Muscle layer of duodenum (tissue), 2 donors: ENCODE measurements around the gene MAFG.

Experiments
- H3K27ac ChIP-seq: one replicate; pipeline ENCODE4 v1.7.0; 2013; ENCODE audit warnings: mild to moderate bottlenecking, low read length
- H3K27me3 ChIP-seq: one replicate; pipeline ENCODE4 v1.7.0; 2013; ENCODE audit warnings: low read depth, mild to moderate bottlenecking, control low read depth, low read length
- H3K36me3 ChIP-seq, 2 donors: one replicate each; pipeline ENCODE4 v1.7.0; 2013; ENCODE audit warnings: low read length in 2 of 2, control low read depth in 1 of 2, mild to moderate bottlenecking in 1 of 2; ENCODE audit not compliant: insufficient read depth in 2 of 2, control insufficient read depth in 1 of 2
- H3K4me1 ChIP-seq, 2 donors: one replicate each; pipeline ENCODE4 v1.7.0; 2013; ENCODE audit warnings: low read length in 2 of 2, mild to moderate bottlenecking in 2 of 2, control low read depth in 1 of 2, moderate library complexity in 1 of 2; ENCODE audit not compliant: insufficient read depth in 2 of 2, control insufficient read depth in 1 of 2
- H3K4me3 ChIP-seq, 2 donors: one replicate each; pipeline ENCODE4 v1.7.0; 2013; ENCODE audit warnings: low read length in 2 of 2, low read depth in 1 of 2, mild to moderate bottlenecking in 1 of 2
- H3K9me3 ChIP-seq, 2 donors: one replicate each; pipeline ENCODE4 v1.7.0; 2013; ENCODE audit warnings: low read length in 2 of 2, control low read depth in 1 of 2, mild to moderate bottlenecking in 1 of 2; ENCODE audit not compliant: control insufficient read depth in 1 of 2
- donor health status: healthy.

MAFG gene

DNA sequence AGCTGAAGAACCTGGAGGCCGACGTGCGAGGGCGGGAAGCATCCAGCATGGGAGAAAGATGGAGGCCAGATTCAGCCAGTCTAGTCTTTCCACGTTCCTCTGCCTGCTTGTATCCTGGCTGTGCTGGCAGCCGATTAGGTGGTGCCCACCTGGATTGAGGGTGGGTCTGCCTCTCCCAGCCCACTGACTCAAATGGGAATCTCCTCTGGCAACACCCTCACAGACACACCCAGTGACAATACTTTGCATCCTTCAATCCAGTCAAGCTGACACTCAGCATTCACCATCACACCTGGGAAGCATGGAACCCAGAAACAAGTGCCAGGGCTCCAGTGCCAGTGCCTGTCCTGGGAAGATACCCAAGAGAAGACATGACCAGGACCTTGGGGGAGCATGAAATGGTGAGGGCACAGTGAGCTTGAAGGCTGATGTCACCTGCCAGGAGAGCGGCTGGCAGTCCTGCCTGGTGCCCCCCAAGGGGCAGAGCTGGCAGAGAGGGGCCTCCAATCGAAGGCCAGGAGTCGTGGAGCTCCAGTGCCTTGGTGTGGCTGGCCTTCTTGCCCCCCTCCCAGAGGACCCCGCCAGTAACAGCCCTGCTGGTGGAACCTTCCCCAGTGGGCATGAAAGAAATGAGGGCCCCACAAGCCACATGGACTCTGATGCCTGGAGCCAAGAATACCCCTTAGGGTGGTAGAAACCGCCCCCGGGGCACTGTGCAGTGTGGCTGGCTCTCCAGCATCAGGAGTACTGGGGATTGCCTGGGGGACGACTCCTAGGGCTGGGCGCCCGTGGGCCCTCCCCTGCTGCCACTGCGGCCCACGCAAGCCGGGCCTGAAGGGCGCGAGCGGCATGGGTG is 26.1 kb downstream of the MAFG start:
- peaks cover 19 to 37% of the 10 kb centered on the region in 2 donors for H3K36me3 ChIP-seq
- no peaks in the 10 kb centered on the region for H3K9me3 ChIP-seq
- peak overlapping the region in 1 of 2 donors; percentile 45 for H3K4me3 ChIP-seq
- peaks cover 6% of the 10 kb centered on the region for H3K27me3 ChIP-seq
- no peak overlapping the region for H3K27ac ChIP-seq
- H3K4me1 ChIP-seq = peaks cover 0 to 15% of the 10 kb centered on the region in 2 donors

GRCh38 chr17:81900181-81900820 is 27.2 kb downstream of the MAFG start:
- Histone ChIP-seq H3K27ac (no peak overlapping the region), H3K27me3 (peaks cover 6% of the 10 kb centered on the region), H3K9me3 (no peaks in the 10 kb centered on the region), H3K4me3 (no peak overlapping the region), H3K36me3 (peaks cover 16 to 43% of the 10 kb centered on the region in 2 donors), H3K4me1 (peaks cover 0 to 15% of the 10 kb centered on the region in 2 donors)

GRCh38 chr17:81899514-81900166 is 27.9 kb downstream of the MAFG start:
- Histone ChIP-seq H3K4me3 (no peak overlapping the region), H3K4me1 (peaks cover 0 to 15% of the 10 kb centered on the region in 2 donors), H3K27me3 (peaks cover 6% of the 10 kb centered on the region), H3K9me3 (no peaks in the 10 kb centered on the region), H3K27ac (no peak overlapping the region), H3K36me3 (peaks cover 16 to 47% of the 10 kb centered on the region in 2 donors)

GRCh38 chr17:81898885-81899284 is 28.6 kb downstream of the MAFG start:
- Histone ChIP-seq H3K27me3 (peaks cover 6% of the 10 kb centered on the region), H3K4me3 (no peak overlapping the region), H3K27ac (no peak overlapping the region), H3K4me1 (peaks cover 0 to 15% of the 10 kb centered on the region in 2 donors), H3K36me3 (peaks cover 16 to 52% of the 10 kb centered on the region in 2 donors), H3K9me3 (no peaks in the 10 kb centered on the region)

GRCh38 chr17:81898029-81898866 is 29.3 kb downstream of the MAFG start:
- H3K4me1 ChIP-seq = peaks cover 0 to 15% of the 10 kb centered on the region in 2 donors
- no peak overlapping the region for H3K4me3 ChIP-seq
- no peaks in the 10 kb centered on the region for H3K9me3 ChIP-seq
- peaks cover 6% of the 10 kb centered on the region for H3K27me3 ChIP-seq
- H3K36me3 ChIP-seq = peaks cover 16 to 52% of the 10 kb centered on the region in 2 donors
- no peak overlapping the region for H3K27ac ChIP-seq

- Histone ChIP-seq H3K27me3 (no peaks in the 10 kb centered on the region), H3K4me1 (peaks cover 1 to 13% of the 10 kb centered on the region in 2 donors), H3K36me3 (peaks cover 16 to 50% of the 10 kb centered on the region in 2 donors), H3K4me3 (no peak overlapping the region), H3K27ac (no peak overlapping the region), H3K9me3 (no peaks in the 10 kb centered on the region)
Observed at GRCh38 chr17:81895400-81895799, 32.1 kb downstream of the MAFG start.

DNA sequence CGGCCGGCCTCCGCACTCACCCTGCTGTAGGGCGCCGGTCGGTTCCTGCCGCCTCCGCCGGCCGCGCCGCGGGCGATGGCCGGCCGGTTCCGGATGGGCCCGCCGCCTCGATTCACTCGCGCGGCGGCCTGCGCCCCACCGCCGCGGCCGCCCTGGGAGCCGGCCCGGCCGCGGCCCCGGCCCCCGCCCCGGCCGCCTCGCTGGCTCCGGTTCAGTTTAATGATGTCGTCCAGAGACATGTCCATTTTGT is 36.3 kb downstream of the MAFG start:
- peaks cover 20 to 52% of the 10 kb centered on the region in 2 donors for H3K36me3 ChIP-seq
- no peaks in the 10 kb centered on the region for H3K9me3 ChIP-seq
- H3K4me3 ChIP-seq = peak overlapping the region in 1 of 2 donors; percentile 94
- peaks cover 6 to 28% of the 10 kb centered on the region in 2 donors for H3K4me1 ChIP-seq
- H3K27me3 ChIP-seq = no peaks in the 10 kb centered on the region
- H3K27ac ChIP-seq = no peak overlapping the region

DNA sequence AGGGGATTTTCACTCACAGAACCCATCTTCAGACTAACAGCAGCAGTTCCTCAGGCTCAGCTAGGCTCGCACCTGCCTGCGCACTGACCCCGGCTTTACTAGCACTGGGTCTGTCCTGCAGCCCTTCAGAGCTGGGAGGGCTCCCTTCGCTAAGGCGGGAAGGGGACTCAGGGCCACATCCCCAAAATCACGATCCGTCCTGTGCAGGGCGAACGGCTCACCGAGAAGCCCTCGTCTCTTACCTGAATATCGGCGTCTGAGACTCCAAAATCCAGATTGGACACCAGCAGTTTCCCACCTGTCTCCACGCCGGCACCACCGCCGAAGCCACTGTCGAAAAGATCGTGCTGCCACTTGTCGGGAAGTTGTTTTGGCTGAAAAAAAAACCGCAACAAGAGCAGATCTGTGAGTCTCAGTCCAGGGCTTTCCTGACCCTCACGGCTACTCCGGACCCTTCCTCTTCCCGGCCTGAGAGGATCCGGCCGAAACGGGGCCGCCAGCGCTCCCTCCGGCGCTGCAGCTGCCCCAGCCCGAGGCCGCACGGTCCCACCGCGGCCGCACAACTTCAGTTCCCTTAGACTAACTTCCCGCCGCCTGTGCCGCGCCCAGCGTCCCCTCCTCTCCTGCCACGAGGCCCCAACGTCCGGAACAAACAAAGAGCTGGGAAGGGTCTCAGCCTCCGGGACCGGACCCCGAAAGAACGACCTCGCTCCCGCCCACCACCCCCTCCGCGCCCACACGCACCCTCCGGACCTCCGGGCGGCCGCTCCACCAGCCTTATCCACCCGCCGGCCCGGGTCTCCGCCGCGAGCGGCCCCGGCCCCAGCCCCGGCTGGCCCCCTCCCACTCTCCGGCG is 36.9 kb downstream of the MAFG start:
- Histone ChIP-seq H3K27ac (peak overlapping the region; percentile 45), H3K4me1 (peaks cover 6 to 28% of the 10 kb centered on the region in 2 donors), H3K36me3 (peaks cover 22 to 54% of the 10 kb centered on the region in 2 donors), H3K27me3 (no peaks in the 10 kb centered on the region), H3K4me3 (peak overlapping the region; percentile 72 to 92), H3K9me3 (no peaks in the 10 kb centered on the region)

DNA sequence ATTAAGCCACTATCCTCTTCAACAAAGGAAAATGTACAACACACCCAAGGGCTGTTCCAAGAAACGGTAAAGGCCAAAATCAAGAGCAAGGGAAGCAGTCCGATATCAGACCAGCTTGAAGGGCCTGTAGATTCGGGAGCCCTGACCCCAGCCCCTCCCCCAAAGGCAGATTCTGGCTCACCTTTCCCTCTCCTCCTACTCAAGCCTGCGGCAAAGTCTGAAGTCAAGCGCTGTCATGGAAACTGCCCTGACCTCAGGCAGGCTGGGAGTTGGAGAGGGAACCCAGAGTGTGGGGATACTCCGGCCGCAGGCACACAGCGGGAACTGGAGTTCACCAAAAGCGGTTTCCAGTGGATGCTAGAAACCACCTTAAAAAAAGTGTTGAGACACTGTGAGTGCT is 37.9 kb downstream of the MAFG start:
- Histone ChIP-seq H3K4me1 (peaks cover 6 to 28% of the 10 kb centered on the region in 2 donors), H3K36me3 (peaks cover 22 to 56% of the 10 kb centered on the region in 2 donors), H3K9me3 (no peaks in the 10 kb centered on the region), H3K27me3 (no peaks in the 10 kb centered on the region), H3K4me3 (peak overlapping the region in 1 of 2 donors; percentile 72), H3K27ac (no peak overlapping the region)

DNA sequence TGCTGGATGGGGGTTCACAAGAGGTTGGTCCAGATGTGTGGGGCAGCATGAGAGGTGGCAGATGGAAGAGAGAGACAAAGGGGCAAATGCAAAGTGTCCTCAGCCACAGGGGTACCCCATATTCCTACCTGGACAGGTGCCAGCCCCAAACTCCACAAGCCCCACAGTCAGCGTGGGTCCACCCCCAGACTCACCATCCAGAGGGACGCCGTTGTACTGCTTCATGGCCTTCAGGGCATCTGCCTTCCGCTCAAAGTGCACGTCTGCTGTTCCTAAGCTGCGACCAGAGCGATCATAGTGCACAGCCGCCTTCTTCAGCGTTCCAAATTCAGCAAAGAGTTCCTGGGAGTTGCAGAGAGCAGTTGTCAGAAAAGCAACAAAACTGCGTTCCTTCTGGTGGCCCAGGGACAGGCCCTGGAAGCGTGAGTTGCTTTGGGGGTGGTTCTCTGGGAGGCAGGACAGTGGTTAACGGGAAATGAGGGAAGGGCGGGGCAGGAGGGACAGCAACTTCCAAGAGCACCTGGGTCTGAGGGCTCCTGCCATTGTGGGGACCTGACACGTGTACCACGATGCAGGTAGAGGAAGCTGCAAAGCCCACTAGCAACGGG is 38.4 kb downstream of the MAFG start:
- Histone ChIP-seq H3K4me3 (no peak overlapping the region), H3K27ac (no peak overlapping the region), H3K27me3 (no peaks in the 10 kb centered on the region), H3K36me3 (peaks cover 22 to 56% of the 10 kb centered on the region in 2 donors), H3K9me3 (no peaks in the 10 kb centered on the region), H3K4me1 (peaks cover 6 to 28% of the 10 kb centered on the region in 2 donors)
